Right lobe of liver (tissue), 6 donors: ENCODE results near the gene CD3E. TPM values are rescaled to one million over a fixed set of nuclear protein-coding genes. Genes with fewer than 3 reads are reported as not detected.
A peak's percentile ranks its signal among the peaks of the same experiment; 100 is the strongest.

Source experiments
- ATAC-seq, 4 donors: fragments of 200-7000 bp; cut with Tn5 transposase; one replicate each; pipeline ENCODE4 v1.9.1; 2020; ENCODE audit warnings: mild to moderate bottlenecking in 4 of 4, moderate library complexity in 4 of 4
- DNase-seq, 3 donors: peaks; one replicate each; pipeline ENCODE4 v3.0.0-alpha.2; 2020
- H3K27ac ChIP-seq, 3 donors: fragments of 200-600 bp; one replicate each; pipeline ENCODE4 v1.8.0; 2022
- H3K27me3 ChIP-seq, 2 donors: fragments of 200-600 bp; one replicate each; pipeline ENCODE4 v1.8.0; 2022
- H3K36me3 ChIP-seq, 4 donors: fragments of 200-600 bp; sonication (generic) in 1 of 4; one replicate each; pipeline versions ENCODE4 v1.5.1 to v1.8.0; 2017 to 2022; ENCODE audit warnings: control low read depth in 1 of 4
- H3K4me1 ChIP-seq, 4 donors: fragments of 200-600 bp; sonication (generic) in 1 of 4; one replicate each; pipeline versions ENCODE4 v1.5.1 to v1.8.0; 2017 to 2022; ENCODE audit warnings: control low read depth in 1 of 4
- H3K4me3 ChIP-seq, 3 donors: fragments of 200-600 bp; one replicate each; pipeline ENCODE4 v1.8.0; 2022
- H3K9me3 ChIP-seq, 4 donors: fragments of 200-600 bp; sonication (generic) in 1 of 4; one replicate each; pipeline versions ENCODE4 v1.5.1 to v1.8.0; 2017 to 2022; ENCODE audit warnings: control low read depth in 1 of 4
- CTCF ChIP-seq, 4 donors: fragments of 200-600 bp in 3 of 4; fragments of 450-650 bp in 1 of 4; IDR thresholded peaks; one replicate each; pipeline versions ENCODE4 v1.5.1 to v1.8.0; 2016 to 2022; ENCODE audit warnings: antibody characterized with exemption in 4 of 4, mild to moderate bottlenecking in 2 of 4
- POLR2A ChIP-seq: fragments of 450-650 bp; IDR thresholded peaks from one replicate; pipeline ENCODE4 v1.6.1; 2017; ENCODE audit warnings: antibody characterized with exemption, mild to moderate bottlenecking
- WGBS: methylation state at CpG from one replicate; pipeline ENCODE4 v1.1.6; 2018; ENCODE audit warnings: low coverage, low lambda C conversion rate; ENCODE audit not compliant: insufficient coverage; ENCODE audit errors: missing lambda C conversion rate; 5-methylcytosine and 5-hydroxymethylcytosine counted together
- intact Hi-C, 2 donors: fragments of 100-400 bp; cut with DNase I; formaldehyde crosslinking; loops; one replicate each; pipeline versions ENCODE4 v1.11.2 to v1.14.1; 2022
- total RNA-seq, 6 experiments: library from RNA; depleted of rRNA in 2 of 6; stranded (reverse); fragments of >200 nt in 2 of 6; fragmentation: NEBNext Ultra II Directional in 3 of 6; extraction: Animal tissue kit (Norgen Biotek cat#: 25700) in 3 of 6; gene quantifications; one replicate each; pipeline versions ENCODE4 v1.1.0 to v1.2.4, GENCODE V29; 2016 to 2023
- donor health status: DM: no; HTN: yes; CAD: no.
- donor health status: DM: no; HTN: no; CAD: no.
- donor health status: DM: no; HTN: no; CAD: no.
- donor health status: DM: no; HTN: yes; CAD: no.
- donor health status: DM: no; HTN: yes; CAD: no.

The CD3E gene
- total RNA-seq, 6 experiments from 2014 or later = 0.55 to 1.5 (median 0.90) TPM

GRCh38 chr11:118291477-118292135, 12.9 kb upstream of the CD3E start:
- no peak for DNase-seq
- WGBS = 42% methylated on average over 9 of the region's 9 CpGs
- intact Hi-C loops = loop anchor here in 1 of 2 donors (5.0 to 10.0 kb wide), 2 partner anchors 94 to 147 kb away; no protein-coding TSS in a partner anchor
- no peak overlapping the region for H3K4me3 ChIP-seq
- peak in 1 of 4 donors; percentile 12 for ATAC-seq
- H3K9me3 ChIP-seq = no peaks in the 10 kb centered on the region
- no peaks in the 10 kb centered on the region for H3K27me3 ChIP-seq
- no peak for TF ChIP-seq CTCF (IDR thresholded peaks at IDR 0.05)
- no peaks in the 10 kb centered on the region for H3K36me3 ChIP-seq
- no peak overlapping the region for H3K27ac ChIP-seq
- peaks cover 0 to 7% (median 0%) of the 10 kb centered on the region in 4 donors for H3K4me1 ChIP-seq

GRCh38 chr11:118294053-118294452, 10.5 kb upstream of the CD3E start:
- no peak for TF ChIP-seq POLR2A
- TF ChIP-seq CTCF (IDR thresholded peaks at IDR 0.05) = no peak
- intact Hi-C loops = loop anchor here in 1 of 2 donors (5.0 to 10.0 kb wide), 2 partner anchors 97 to 149 kb away; no protein-coding TSS in a partner anchor
- DNase-seq = no peak
- no peak overlapping the region for H3K4me3 ChIP-seq
- WGBS = 88% methylated on average over 2 of the region's 2 CpGs
- H3K27ac ChIP-seq = no peak overlapping the region
- H3K36me3 ChIP-seq = no peaks in the 10 kb centered on the region
- peaks cover 0 to 7% (median 0%) of the 10 kb centered on the region in 4 donors for H3K4me1 ChIP-seq
- H3K9me3 ChIP-seq = no peaks in the 10 kb centered on the region
- ATAC-seq = no peak
- no peaks in the 10 kb centered on the region for H3K27me3 ChIP-seq

- WGBS = 71% methylated on average over 5 of the region's 5 CpGs
- H3K9me3 ChIP-seq = no peaks in the 10 kb centered on the region
- H3K36me3 ChIP-seq = no peaks in the 10 kb centered on the region
- H3K27me3 ChIP-seq = no peaks in the 10 kb centered on the region
- DNase-seq (no peak), ATAC-seq (peak in 1 of 4 donors; percentile 6)
- H3K4me3 ChIP-seq = no peak overlapping the region
- peaks cover 0 to 7% (median 0%) of the 10 kb centered on the region in 4 donors for H3K4me1 ChIP-seq
- TF ChIP-seq POLR2A (no peak), CTCF (IDR thresholded peaks at IDR 0.05) (no peak)
- no peak overlapping the region for H3K27ac ChIP-seq
- intact Hi-C loops = loop anchor here (5.0 to 10.0 kb wide), 2 partner anchors 57 to 150 kb away; no protein-coding TSS in a partner anchor
These were observed 9.3 kb upstream of the CD3E start for GRCh38 chr11:118295199-118295598.

- Histone ChIP-seq H3K36me3 (no peaks in the 10 kb centered on the region), H3K4me3 (no peak overlapping the region), H3K9me3 (no peaks in the 10 kb centered on the region), H3K4me1 (peaks cover 0 to 7% (median 0%) of the 10 kb centered on the region in 4 donors), H3K27ac (no peak overlapping the region), H3K27me3 (no peaks in the 10 kb centered on the region)
- TF ChIP-seq CTCF (IDR thresholded peaks at IDR 0.05) (peak; percentile 63 to 72 (median 68)), POLR2A (no peak)
- WGBS = 27% methylated on average over 3 of the region's 3 CpGs
- intact Hi-C loops = loop anchor here (5.0 to 10.0 kb wide), 2 partner anchors 56 to 151 kb away; no protein-coding TSS in a partner anchor
- no peak for DNase-seq
- peak; percentile 67 to 83 (median 76) for ATAC-seq
These were observed 8.6 kb upstream of the CD3E start for GRCh38 chr11:118295815-118296454.
